ENCODE measurements around the gene VPS13D. TPM values are rescaled to one million over a fixed set of nuclear protein-coding genes. Genes with fewer than 3 reads are reported as not detected.

VPS13D gene
- total RNA-seq, 1 experiment from 2014 or later: 33.1 TPM

DNA sequence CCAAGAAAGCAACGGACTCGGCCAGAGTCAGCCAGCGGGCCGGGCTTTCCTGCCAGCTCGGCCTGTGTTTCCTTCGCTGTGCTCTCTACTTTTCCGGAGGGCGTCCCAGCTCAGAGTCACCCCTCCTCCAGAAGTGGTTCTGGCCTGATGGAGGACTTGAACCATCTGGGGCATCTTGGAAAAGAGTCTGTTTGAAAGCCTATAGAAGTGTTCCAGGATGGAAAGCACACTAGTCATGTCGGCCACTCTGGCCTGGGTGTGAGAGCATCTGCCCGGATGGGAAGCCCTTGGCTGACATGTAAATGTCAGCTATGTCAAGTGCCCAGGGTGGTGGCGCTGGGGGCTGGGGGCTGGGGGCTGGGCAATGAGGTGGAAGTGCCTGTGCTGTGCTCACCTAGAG lies 274.8 kb downstream of the VPS13D start:
- ChIA-PET CTCF (no interaction called here), POLR2A (no interaction called here)
- TF ChIP-seq SIN3A (IDR thresholded peaks at IDR 0.05; ENCODE audit: borderline replicate concordance, insufficient read depth, low read depth, low read length): no peak
- TF ChIP-seq REST (IDR thresholded peaks at IDR 0.05; ENCODE audit: insufficient read depth in 1 of 2, low read depth in 2 of 2, low read length in 1 of 2): no peak
- no peak for TF ChIP-seq POLR2AphosphoS5 (IDR thresholded peaks at IDR 0.05; ENCODE audit: low read depth, low read length)
- Histone ChIP-seq H3K27ac (ENCODE audit: low read length) (peak overlapping the region; percentile 39; the same call in 1 of the 2 replicates), H3K4me1 (ENCODE audit: control insufficient read depth, insufficient read depth, low read length) (no peaks in the 10 kb centered on the region; the same call in 1 of the 2 replicates), H3K9me3 (ENCODE audit: control insufficient read depth, insufficient read depth, low read depth, low read length) (no peaks in the 10 kb centered on the region), H3K27me3 (ENCODE audit: control insufficient read depth, insufficient read depth, low read length) (no peaks in the 10 kb centered on the region), H3K4me3 (ENCODE audit: low read depth in 2 of 2, low read length in 2 of 2) (no peak overlapping the region), H3K36me3 (ENCODE audit: control insufficient read depth, insufficient read depth, low read length) (no peaks in the 10 kb centered on the region)
- intact Hi-C loops (cut with micrococcal nuclease; ENCODE audit: unreplicated experiment) (no loop called here), in situ Hi-C loops (cut with HindIII; ENCODE audit: low pct_unique_long_range_greater_than_20kb, low sequenced_read_pairs) (no loop called here)
- ATAC-seq (no peak), DNase-seq (ENCODE audit: low read depth, low spot score) (no peak)
- BruUV-seq (replicated peaks): no TSS peak

DNA sequence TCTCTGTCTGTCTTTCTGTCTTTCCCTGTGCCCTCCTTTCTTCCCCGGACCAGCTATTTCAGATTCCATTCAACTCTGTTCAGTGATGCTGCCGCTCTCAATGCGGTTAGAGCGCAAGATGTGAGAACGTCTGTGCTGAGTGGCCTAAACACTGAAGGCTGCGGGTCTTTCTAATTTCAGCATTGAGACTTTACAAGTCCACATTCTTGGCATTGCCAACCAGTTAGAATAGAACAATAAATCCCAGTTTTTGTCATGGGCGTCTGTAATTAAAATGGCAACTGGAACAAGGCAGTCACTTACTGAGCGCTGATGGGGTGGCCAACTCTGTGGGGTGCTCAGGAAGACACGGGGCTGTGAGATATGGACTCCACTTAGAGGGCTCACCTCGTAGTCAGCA lies 275.4 kb downstream of the VPS13D start:
- peak overlapping the region; percentile 39; the same call in 1 of the 2 replicates for H3K27ac ChIP-seq (ENCODE audit: low read length)
- no TSS peak for BruUV-seq (replicated peaks)
- intact Hi-C loops (cut with micrococcal nuclease; ENCODE audit: unreplicated experiment) (no loop called here), in situ Hi-C loops (cut with HindIII; ENCODE audit: low pct_unique_long_range_greater_than_20kb, low sequenced_read_pairs) (no loop called here)
- no peak for DNase-seq (ENCODE audit: low read depth, low spot score)
- POLR2A ChIA-PET: no interaction called here
- H3K4me1 ChIP-seq (ENCODE audit: control insufficient read depth, insufficient read depth, low read length): no peaks in the 10 kb centered on the region; the same call in 1 of the 2 replicates
- no peaks in the 10 kb centered on the region for H3K9me3 ChIP-seq (ENCODE audit: control insufficient read depth, insufficient read depth, low read depth, low read length)
- CTCF ChIA-PET: no interaction called here
- H3K27me3 ChIP-seq (ENCODE audit: control insufficient read depth, insufficient read depth, low read length): no peaks in the 10 kb centered on the region
- no peak for ATAC-seq
- no peak for TF ChIP-seq SIN3A (IDR thresholded peaks at IDR 0.05; ENCODE audit: borderline replicate concordance, insufficient read depth, low read depth, low read length)
- TF ChIP-seq POLR2AphosphoS5 (IDR thresholded peaks at IDR 0.05; ENCODE audit: low read depth, low read length): no peak
- no peak for TF ChIP-seq TCF7L2 (IDR thresholded peaks at IDR 0.05; ENCODE audit: low read depth, low read length)
- TF ChIP-seq REST (IDR thresholded peaks at IDR 0.05; ENCODE audit: insufficient read depth in 1 of 2, low read depth in 2 of 2, low read length in 1 of 2): no peak
- TF ChIP-seq, protein P1, sequence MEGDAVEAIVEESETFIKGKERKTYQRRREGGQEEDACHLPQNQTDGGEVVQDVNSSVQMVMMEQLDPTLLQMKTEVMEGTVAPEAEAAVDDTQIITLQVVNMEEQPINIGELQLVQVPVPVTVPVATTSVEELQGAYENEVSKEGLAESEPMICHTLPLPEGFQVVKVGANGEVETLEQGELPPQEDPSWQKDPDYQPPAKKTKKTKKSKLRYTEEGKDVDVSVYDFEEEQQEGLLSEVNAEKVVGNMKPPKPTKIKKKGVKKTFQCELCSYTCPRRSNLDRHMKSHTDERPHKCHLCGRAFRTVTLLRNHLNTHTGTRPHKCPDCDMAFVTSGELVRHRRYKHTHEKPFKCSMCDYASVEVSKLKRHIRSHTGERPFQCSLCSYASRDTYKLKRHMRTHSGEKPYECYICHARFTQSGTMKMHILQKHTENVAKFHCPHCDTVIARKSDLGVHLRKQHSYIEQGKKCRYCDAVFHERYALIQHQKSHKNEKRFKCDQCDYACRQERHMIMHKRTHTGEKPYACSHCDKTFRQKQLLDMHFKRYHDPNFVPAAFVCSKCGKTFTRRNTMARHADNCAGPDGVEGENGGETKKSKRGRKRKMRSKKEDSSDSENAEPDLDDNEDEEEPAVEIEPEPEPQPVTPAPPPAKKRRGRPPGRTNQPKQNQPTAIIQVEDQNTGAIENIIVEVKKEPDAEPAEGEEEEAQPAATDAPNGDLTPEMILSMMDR (IDR thresholded peaks at IDR 0.05): no peak
- no peak overlapping the region for H3K4me3 ChIP-seq (ENCODE audit: low read depth in 2 of 2, low read length in 2 of 2)
- no peaks in the 10 kb centered on the region for H3K36me3 ChIP-seq (ENCODE audit: control insufficient read depth, insufficient read depth, low read length)

Measured in Panc1 (cell line).